Endometrium (tissue), 2 donors: ENCODE results near the gene RCE1.
"Not testable (repeated sequence)": the region's sequence is repeated elsewhere in the genome, so short reads cannot be mapped to it uniquely, and the experiment has no call there.

Experiments used
- FAIRE-seq: peaks from 2 replicates; lab custom pipeline; 2012; peaks lifted over from hg19 to GRCh38; lab: Jason Lieb, UNC
- donor health status: control.
- donor health status: control.

Gene RCE1

GRCh38 chr11:66842896-66843775 is at the start of gene RCE1:
Gene RCE1, plus strand, starts transcription at chr11:66843441. Its CDS starts 15 bp downstream, at chr11:66843456.
- no peak for FAIRE-seq

- not testable (repeated sequence) for FAIRE-seq
These were observed 43.4 kb upstream of the RCE1 start for GRCh38 chr11:66799815-66800214.

GRCh38 chr11:66800720-66801428 is 42.4 kb upstream of the RCE1 start:
- FAIRE-seq: no peak

- FAIRE-seq: no peak
These were observed 33.6 kb upstream of the RCE1 start for GRCh38 chr11:66809592-66809991.

- FAIRE-seq: no peak
These were observed 32.6 kb upstream of the RCE1 start for GRCh38 chr11:66810576-66811185.

- no peak for FAIRE-seq
These were observed 28.6 kb upstream of the RCE1 start for GRCh38 chr11:66814678-66815077.

GRCh38 chr11:66815646-66816045 is 27.6 kb upstream of the RCE1 start:
- FAIRE-seq: no peak

GRCh38 chr11:66818231-66818955 is 24.8 kb upstream of the RCE1 start:
- no peak for FAIRE-seq

- no peak for FAIRE-seq
These were observed 22.9 kb upstream of the RCE1 start for GRCh38 chr11:66820381-66820780.

- FAIRE-seq: no peak
These were observed 22.3 kb upstream of the RCE1 start for GRCh38 chr11:66820901-66821300.

GRCh38 chr11:66823700-66824099 is 19.5 kb upstream of the RCE1 start:
- FAIRE-seq: no peak

GRCh38 chr11:66824573-66824972 is 18.7 kb upstream of the RCE1 start:
- FAIRE-seq: not testable (repeated sequence)

GRCh38 chr11:66834539-66834845 is 8.7 kb upstream of the RCE1 start:
- FAIRE-seq: no peak

GRCh38 chr11:66834943-66835342 is 8.3 kb upstream of the RCE1 start:
- FAIRE-seq: no peak

GRCh38 chr11:66835768-66836405 is 7.4 kb upstream of the RCE1 start:
- FAIRE-seq: no peak

- FAIRE-seq: no peak
These were observed 2.7 kb upstream of the RCE1 start for GRCh38 chr11:66840317-66841091.

- no peak for FAIRE-seq
These were observed 1.4 kb upstream of the RCE1 start for GRCh38 chr11:66841861-66842260.

GRCh38 chr11:66842501-66842895 is 743 bp upstream of the RCE1 start:
- FAIRE-seq: no peak

GRCh38 chr11:66843776-66844495 is 695 bp downstream of the RCE1 start:
- FAIRE-seq: no peak

- no peak for FAIRE-seq
These were observed 1.4 kb downstream of the RCE1 start for GRCh38 chr11:66844496-66845142.
